T-helper 1 cell treated with Interleukin-12 subunit alpha and Interleukin-12 subunit beta and Interleukin-4 antibody, amounts not matched to agents 30 μg/mL and 1 μg/mL, for 36 hours (primary cell): ENCODE data around the gene DAB2.

Experiments
- H3K27ac Mint-ChIP-seq: one replicate; pipeline ENCODE4 v1.8.0; 2021; ENCODE audit warnings: mild to moderate bottlenecking, mixed read lengths
- H3K27me3 Mint-ChIP-seq: one replicate; pipeline ENCODE4 v1.8.0; 2021; ENCODE audit warnings: low read depth, mixed read lengths
- H3K36me3 Mint-ChIP-seq: one replicate; pipeline ENCODE4 v1.8.0; 2021; ENCODE audit warnings: low read depth, mixed read lengths
- H3K4me1 Mint-ChIP-seq: one replicate; pipeline ENCODE4 v1.8.0; 2021; ENCODE audit warnings: low read depth, mixed read lengths
- H3K4me3 Mint-ChIP-seq: one replicate; pipeline ENCODE4 v1.8.0; 2021; ENCODE audit warnings: mild to moderate bottlenecking, moderate library complexity, mixed read lengths
- H3K9me3 Mint-ChIP-seq: one replicate; pipeline ENCODE4 v1.8.0; 2021; ENCODE audit warnings: mixed read lengths

The DAB2 gene

DNA sequence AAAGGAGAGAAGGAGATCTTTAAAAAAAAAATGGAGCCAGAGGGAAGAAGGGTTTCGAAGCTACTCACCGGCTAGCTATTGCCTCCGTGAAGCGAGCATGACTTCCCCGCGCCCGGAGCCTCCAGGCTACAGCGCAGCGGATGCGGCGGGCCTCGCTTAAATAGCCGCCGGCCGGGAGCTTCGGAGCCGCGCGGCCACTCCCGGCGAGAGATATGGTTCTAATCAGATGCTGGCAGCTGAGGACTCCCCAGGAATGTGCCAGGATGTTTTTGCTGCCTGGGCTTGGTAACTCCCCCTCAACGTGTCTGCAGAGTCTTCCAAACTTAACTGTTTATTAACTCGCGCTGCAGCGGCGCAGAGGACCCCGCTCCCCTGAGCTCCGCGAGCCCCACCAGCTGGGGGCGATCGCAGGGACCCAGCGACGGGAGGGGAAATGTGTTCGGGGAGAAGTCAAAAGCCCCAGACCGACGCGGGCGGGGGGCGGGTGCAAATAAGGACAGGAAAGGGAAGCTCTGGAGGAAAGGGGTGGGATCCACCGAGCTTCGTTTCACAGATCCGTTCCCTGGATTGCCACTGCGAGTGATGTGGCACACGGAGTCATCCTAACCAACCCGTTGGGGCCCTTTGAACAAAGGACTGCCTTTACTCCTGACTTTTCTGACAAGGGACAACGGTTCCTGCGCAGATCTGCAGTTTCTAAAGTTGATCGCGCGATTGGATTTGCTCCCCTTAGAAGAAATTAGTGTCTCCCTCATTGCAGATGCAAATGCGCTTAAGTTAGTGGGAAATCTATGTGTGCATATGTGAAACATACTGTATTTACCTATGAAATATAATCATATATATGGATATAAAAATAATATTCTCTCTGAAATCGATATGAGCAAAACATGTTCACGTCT lies at the start of gene DAB2:
Gene DAB2, minus strand, starts transcription at position 245 of the 902 bp plus-strand sequence. CDS start 30,660 bp downstream, outside the sequence.
- Mint-ChIP-seq H3K4me1 (peaks cover 6% of the 10 kb centered on the region), H3K27ac (no peak within 1 kb of the TSS), H3K4me3 (peak within 1 kb of the TSS; percentile 50), H3K9me3 (no peaks in the 10 kb centered on the region), H3K27me3 (peaks cover 70% of the 10 kb centered on the region), H3K36me3 (no peaks in the 10 kb centered on the region)

DNA sequence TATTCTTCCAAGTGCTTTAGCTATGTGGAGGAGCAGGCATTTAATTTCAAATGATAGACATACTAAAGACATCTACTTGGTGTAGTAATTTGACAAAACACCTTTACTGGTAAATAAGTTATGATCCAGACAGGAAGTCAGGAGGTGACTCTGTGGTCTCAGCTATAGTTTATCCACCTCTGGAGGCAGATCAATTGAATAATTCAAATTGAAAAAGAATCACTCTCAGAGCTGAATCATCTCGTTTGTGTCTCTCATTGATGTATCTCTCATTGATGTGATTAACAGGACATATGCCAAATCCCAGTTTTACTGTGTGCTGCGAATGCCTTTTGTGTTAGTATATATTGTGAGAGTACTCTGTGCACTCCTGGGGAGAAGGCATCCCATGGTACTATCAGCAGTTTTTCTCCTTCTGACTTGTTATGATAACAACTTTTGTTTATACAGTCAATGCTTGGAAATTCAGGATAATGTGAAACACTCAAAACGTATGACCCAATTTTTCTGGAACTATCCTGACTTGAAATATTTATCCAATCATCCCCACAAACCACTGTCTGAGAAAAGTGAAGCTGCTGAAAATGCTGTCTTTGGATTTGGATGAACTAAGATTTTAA lies 48.5 kb upstream of the DAB2 start:
- no peaks in the 10 kb centered on the region for H3K36me3 Mint-ChIP-seq
- no peaks in the 10 kb centered on the region for H3K9me3 Mint-ChIP-seq
- no peak overlapping the region for H3K27ac Mint-ChIP-seq

DNA sequence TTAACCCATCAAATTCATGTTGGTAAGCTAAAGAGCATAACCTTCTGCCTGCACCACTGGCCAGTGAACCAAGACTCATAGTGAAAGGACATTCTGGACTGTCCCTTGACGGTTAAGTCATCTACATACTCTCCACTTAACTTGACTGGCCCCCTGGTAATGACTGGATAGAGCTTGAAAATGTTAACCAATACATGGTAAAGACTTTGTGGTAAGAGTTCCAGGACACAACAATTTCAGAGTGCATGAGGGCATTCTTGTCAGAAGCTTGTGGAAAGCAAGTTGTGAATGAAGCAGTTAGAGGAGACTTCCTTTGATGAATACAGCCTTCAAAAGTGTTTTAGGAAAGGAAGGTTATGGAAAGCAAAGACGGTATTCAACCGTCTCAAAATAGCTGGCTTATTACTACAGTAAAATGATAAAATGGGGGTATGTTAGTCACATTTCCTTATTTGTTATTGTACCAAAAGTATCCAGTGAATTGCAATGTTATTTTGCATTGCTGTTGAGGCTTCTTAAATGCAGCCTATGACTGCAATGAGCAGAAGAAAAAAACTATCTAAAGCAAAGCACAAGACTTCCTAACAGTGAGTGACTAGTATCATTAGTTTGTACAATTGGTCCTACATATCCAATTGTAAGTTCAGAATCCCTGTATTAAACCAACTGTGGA lies 47.2 kb upstream of the DAB2 start:
- Mint-ChIP-seq H3K27ac (no peak overlapping the region), H3K36me3 (no peaks in the 10 kb centered on the region), H3K9me3 (no peaks in the 10 kb centered on the region), H3K4me3 (no peak overlapping the region), H3K4me1 (no peaks in the 10 kb centered on the region), H3K27me3 (peaks cover 17% of the 10 kb centered on the region)

More for the DNA sequence above, 48.5 kb upstream of the DAB2 start:
- H3K4me1 Mint-ChIP-seq = no peaks in the 10 kb centered on the region
- H3K4me3 Mint-ChIP-seq = no peak overlapping the region
- peaks cover 17% of the 10 kb centered on the region for H3K27me3 Mint-ChIP-seq

GRCh38 chr5:39470811-39471210 lies 46.0 kb upstream of the DAB2 start:
- Mint-ChIP-seq H3K27ac (no peak overlapping the region), H3K36me3 (no peaks in the 10 kb centered on the region), H3K27me3 (peaks cover 17% of the 10 kb centered on the region), H3K9me3 (no peaks in the 10 kb centered on the region), H3K4me3 (no peak overlapping the region), H3K4me1 (no peaks in the 10 kb centered on the region)

- H3K4me3 Mint-ChIP-seq = no peak overlapping the region
- no peaks in the 10 kb centered on the region for H3K9me3 Mint-ChIP-seq
- H3K27me3 Mint-ChIP-seq = peaks cover 14% of the 10 kb centered on the region
- no peaks in the 10 kb centered on the region for H3K4me1 Mint-ChIP-seq
- no peak overlapping the region for H3K27ac Mint-ChIP-seq
- no peaks in the 10 kb centered on the region for H3K36me3 Mint-ChIP-seq
Measured at GRCh38 chr5:39469777-39470415, 45.1 kb upstream of the DAB2 start.

DNA sequence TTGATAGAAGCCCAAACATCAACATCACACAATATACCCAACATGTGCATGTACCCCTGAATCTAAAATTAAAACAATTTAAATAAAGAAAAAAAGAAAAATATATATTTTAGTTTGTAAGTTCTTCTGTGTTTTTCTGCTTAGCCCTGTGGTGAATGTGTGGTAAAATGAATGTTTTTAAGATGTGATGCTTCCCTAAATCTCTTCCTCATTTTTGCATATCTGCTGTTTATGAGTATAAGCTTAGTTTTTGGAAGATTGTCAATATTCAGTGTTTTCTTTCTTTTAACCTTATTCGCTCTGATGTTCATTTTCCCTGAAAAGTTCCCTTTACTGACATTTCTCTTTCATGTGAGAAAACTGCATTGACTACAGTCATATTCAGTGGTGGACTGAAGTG lies 44.4 kb upstream of the DAB2 start:
- Mint-ChIP-seq H3K36me3 (no peaks in the 10 kb centered on the region), H3K4me3 (no peak overlapping the region), H3K27ac (no peak overlapping the region), H3K27me3 (peaks cover 8% of the 10 kb centered on the region), H3K4me1 (no peaks in the 10 kb centered on the region), H3K9me3 (no peaks in the 10 kb centered on the region)

GRCh38 chr5:39466846-39467245 lies 42.1 kb upstream of the DAB2 start:
- no peaks in the 10 kb centered on the region for H3K4me1 Mint-ChIP-seq
- no peak overlapping the region for H3K4me3 Mint-ChIP-seq
- no peak overlapping the region for H3K27ac Mint-ChIP-seq
- peaks cover 8% of the 10 kb centered on the region for H3K27me3 Mint-ChIP-seq
- no peaks in the 10 kb centered on the region for H3K36me3 Mint-ChIP-seq
- H3K9me3 Mint-ChIP-seq = no peaks in the 10 kb centered on the region

- Mint-ChIP-seq H3K27ac (no peak overlapping the region), H3K4me1 (no peaks in the 10 kb centered on the region), H3K4me3 (no peak overlapping the region), H3K27me3 (peaks cover 4% of the 10 kb centered on the region), H3K9me3 (no peaks in the 10 kb centered on the region), H3K36me3 (no peaks in the 10 kb centered on the region)
Measured at GRCh38 chr5:39465843-39466242, 41.1 kb upstream of the DAB2 start.

DNA sequence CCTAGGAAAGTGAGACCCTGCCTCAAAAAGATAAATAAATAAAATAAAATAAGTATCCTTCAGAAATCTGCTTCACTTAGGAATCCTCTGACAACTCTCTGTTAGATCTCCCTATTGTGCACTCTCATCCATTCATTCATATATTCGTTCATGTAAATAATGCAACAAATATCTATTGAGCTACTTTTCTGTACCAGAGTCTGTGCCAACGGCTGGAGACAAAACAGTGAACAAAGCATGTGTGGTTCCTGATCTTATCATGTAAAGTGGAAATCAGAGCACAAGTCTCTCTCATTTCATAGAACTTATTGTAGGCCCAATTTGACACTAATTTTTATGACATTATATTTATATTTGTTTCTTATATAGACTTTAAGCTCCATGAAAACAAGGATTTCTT lies 40.3 kb upstream of the DAB2 start:
- H3K9me3 Mint-ChIP-seq = no peaks in the 10 kb centered on the region

DNA sequence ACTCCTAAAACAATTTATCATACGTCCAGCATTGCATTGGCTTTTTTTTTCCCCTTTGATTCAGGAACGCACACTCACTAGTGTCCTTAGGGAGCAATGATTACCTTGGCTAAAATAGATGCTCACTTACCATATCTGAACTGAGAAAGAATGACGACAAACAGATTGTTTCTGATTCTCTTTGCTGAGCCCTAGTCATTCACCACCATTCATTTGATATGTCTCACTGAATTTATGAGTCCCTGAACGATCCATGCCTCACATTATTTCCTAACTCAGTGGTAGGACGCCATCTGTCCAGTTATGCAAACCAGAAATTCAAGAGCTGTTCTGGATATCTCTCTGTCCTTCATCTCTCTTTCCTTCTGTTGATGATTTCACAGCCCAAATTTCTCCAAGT lies 39.3 kb upstream of the DAB2 start:
- Mint-ChIP-seq H3K4me1 (no peaks in the 10 kb centered on the region), H3K9me3 (no peaks in the 10 kb centered on the region), H3K27ac (no peak overlapping the region), H3K4me3 (no peak overlapping the region), H3K27me3 (peaks cover 4% of the 10 kb centered on the region), H3K36me3 (no peaks in the 10 kb centered on the region)

More for the DNA sequence above, 40.3 kb upstream of the DAB2 start:
- H3K27me3 Mint-ChIP-seq = peaks cover 4% of the 10 kb centered on the region
- H3K4me3 Mint-ChIP-seq = no peak overlapping the region
- H3K4me1 Mint-ChIP-seq = no peaks in the 10 kb centered on the region
- no peak overlapping the region for H3K27ac Mint-ChIP-seq
- no peaks in the 10 kb centered on the region for H3K36me3 Mint-ChIP-seq

GRCh38 chr5:39462211-39462610 lies 37.4 kb upstream of the DAB2 start:
- Mint-ChIP-seq H3K27ac (no peak overlapping the region), H3K9me3 (no peaks in the 10 kb centered on the region), H3K36me3 (no peaks in the 10 kb centered on the region), H3K4me1 (no peaks in the 10 kb centered on the region), H3K27me3 (peaks cover 17% of the 10 kb centered on the region), H3K4me3 (no peak overlapping the region)

DNA sequence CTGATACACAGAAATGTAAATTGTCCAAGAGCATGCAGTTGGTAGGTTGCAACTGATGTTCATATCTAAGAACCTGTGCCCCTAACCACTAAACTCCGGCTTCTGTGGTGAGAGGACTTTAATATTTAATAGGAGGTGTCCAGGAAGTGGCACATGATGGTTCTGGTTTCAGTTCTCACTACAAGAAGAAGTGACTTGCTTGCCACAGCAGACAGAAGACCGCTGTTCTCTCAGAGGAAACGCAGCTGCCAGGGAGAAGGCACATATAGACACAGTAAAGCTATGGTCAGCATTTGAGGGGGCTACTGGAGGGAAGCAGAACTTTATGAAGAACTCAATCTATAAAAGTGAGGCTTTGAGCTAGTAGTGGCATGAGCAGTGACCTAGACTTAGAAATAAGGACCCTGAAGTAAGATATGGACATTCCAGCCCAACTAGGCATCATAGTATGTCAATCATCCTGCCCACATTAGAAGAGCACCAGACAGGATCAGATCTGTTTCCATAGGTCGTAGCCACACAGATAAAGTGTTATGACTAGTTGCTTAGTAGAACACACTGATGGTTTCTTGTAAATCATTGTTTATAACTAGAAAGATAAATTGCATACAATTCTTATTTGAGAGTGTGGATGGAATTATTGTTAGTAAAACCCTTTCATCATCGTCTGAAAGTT lies 36.4 kb upstream of the DAB2 start:
- Mint-ChIP-seq H3K36me3 (no peaks in the 10 kb centered on the region), H3K4me1 (no peaks in the 10 kb centered on the region), H3K9me3 (no peaks in the 10 kb centered on the region), H3K27ac (no peak overlapping the region), H3K27me3 (peaks cover 25% of the 10 kb centered on the region), H3K4me3 (no peak overlapping the region)

DNA sequence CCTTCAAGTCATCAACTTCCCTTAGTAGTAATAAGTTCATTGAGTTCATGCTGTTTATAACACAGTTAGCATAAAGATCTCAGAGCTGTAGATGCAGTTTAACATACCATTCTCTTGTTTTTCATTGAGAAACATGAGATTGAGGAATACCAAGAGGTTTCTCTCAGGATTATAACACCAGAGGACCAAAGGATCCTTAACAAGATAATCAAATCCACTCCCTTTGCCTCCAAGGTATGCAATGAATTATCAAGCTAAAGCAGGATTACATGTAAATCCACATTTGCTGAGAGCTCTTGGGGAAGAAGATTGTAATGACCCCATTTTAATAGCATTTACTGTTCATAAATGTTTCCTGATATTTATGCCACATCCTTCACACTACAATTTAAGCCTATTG lies 35.1 kb upstream of the DAB2 start:
- H3K9me3 Mint-ChIP-seq = no peaks in the 10 kb centered on the region
- H3K36me3 Mint-ChIP-seq = no peaks in the 10 kb centered on the region
- no peaks in the 10 kb centered on the region for H3K4me1 Mint-ChIP-seq
- H3K27ac Mint-ChIP-seq = no peak overlapping the region
- no peak overlapping the region for H3K4me3 Mint-ChIP-seq
- H3K27me3 Mint-ChIP-seq = peaks cover 33% of the 10 kb centered on the region

DNA sequence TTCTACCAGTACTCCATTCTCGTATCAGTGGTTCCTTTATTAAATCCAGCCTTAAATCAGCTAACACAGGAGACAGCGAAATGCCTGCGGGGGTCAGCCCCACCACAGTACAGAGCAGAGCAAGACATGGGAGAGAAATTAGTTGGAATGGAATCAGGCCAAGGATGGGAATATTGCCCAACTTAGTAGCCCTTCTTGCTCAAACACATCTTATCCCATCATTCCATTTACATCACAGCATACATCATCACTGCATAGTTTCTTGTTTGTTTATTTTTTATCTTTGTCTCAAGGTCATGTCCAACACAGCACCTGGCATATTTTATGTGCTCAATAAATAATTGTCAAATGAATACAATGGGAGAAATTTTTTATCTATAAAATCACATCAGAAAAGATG lies 34.3 kb upstream of the DAB2 start:
- Mint-ChIP-seq H3K4me1 (no peaks in the 10 kb centered on the region), H3K4me3 (no peak overlapping the region), H3K36me3 (no peaks in the 10 kb centered on the region), H3K9me3 (no peaks in the 10 kb centered on the region), H3K27ac (no peak overlapping the region), H3K27me3 (peaks cover 33% of the 10 kb centered on the region)
